Thyroid gland (tissue), 4 donors: ENCODE results near the gene RNF5. TPM values are rescaled to one million over a fixed set of nuclear protein-coding genes. Genes with fewer than 3 reads are reported as not detected.

Experiments used
- DNase-seq, 2 donors: peaks; one replicate each; pipeline ENCODE4 v3.0.0-alpha.2; 2019
- H3K27ac ChIP-seq, 3 donors: fragments of 200-600 bp; sonication (generic); 1 replicate in 2 of 3; 2 replicates in 1 of 3; pipeline ENCODE4 v1.5.1; 2016 to 2019; ENCODE audit warnings: mild to moderate bottlenecking in 1 of 3, moderate library complexity in 1 of 3
- H3K27me3 ChIP-seq: fragments of 200-600 bp; sonication (generic); one replicate; pipeline ENCODE4 v1.5.1; 2019
- H3K36me3 ChIP-seq, 2 donors: fragments of 200-600 bp; sonication (generic); one replicate each; pipeline ENCODE4 v1.5.1; 2016 to 2019
- H3K4me1 ChIP-seq, 2 donors: fragments of 200-600 bp; sonication (generic); one replicate each; pipeline ENCODE4 v1.5.1; 2017 to 2019
- H3K4me3 ChIP-seq, 3 donors: fragments of 200-600 bp; sonication (generic); replicated peaks in 1 of 3; 1 replicate in 2 of 3; 2 replicates in 1 of 3; pipeline ENCODE4 v1.5.1; 2016; ENCODE audit warnings: mild to moderate bottlenecking in 1 of 3
- H3K9me3 ChIP-seq: fragments of 200-600 bp; sonication (generic); one replicate; pipeline ENCODE4 v1.5.1; 2017
- POLR2A ChIP-seq, 2 donors: fragments of 450-650 bp; IDR thresholded peaks; one replicate each; pipeline ENCODE4 v1.6.1; 2017; ENCODE audit warnings: antibody characterized with exemption in 2 of 2, mild to moderate bottlenecking in 2 of 2, moderate library complexity in 1 of 2
- WGBS, 2 donors: methylation state at CpG; one replicate each; pipeline ENCODE4 v1.1.5; 2017; 5-methylcytosine and 5-hydroxymethylcytosine counted together
- intact Hi-C: fragments of 100-400 bp; cut with DNase I; formaldehyde crosslinking; loops from one replicate; pipeline ENCODE4 v1.15.1; 2023
- total RNA-seq, 4 donors: library from RNA; depleted of rRNA; stranded (reverse); fragments of >200 nt; gene quantifications; one replicate each; pipeline ENCODE4 v1.2.3, GENCODE V29; 2016
- TF ChIP-seq, protein P1 (sequence below), 6 experiments: fragments of 200-600 bp in 3 of 6; fragments of 450-650 bp in 3 of 6; sonication (generic) in 3 of 6; IDR thresholded peaks; one replicate each; pipeline ENCODE4 v1.5.1; 2016 to 2019; ENCODE audit warnings: antibody characterized with exemption in 6 of 6, mild to moderate bottlenecking in 2 of 6, inconsistent platforms in 1 of 6, moderate library complexity in 1 of 6

RNF5 gene
- total RNA-seq, 4 donors from 2014 or later, result 64.0 to 114 (median 107) TPM

DNA sequence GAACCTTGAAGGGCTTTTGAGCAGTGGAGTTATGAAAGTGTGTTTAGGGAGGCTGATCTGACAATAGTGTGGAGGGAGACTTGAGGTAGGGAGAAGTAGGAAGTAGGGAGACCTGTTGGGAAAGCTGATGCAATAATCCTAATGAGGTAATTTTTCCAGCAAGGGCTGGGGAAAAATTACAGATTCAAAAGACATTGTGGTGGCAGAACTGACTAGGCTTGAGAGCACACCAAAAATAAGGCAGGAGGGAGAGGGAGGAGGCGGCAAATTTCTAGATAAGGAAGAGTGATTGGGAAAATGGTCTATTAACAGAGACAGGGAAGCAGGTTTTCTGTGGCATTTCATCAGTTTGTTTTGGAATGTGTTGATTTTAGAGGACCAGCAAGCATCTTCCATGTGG is 31.9 kb upstream of the RNF5 start:
- intact Hi-C loops, result no loop called here
- Histone ChIP-seq H3K9me3 (no peaks in the 10 kb centered on the region), H3K27me3 (no peaks in the 10 kb centered on the region), H3K4me3 (no peak overlapping the region), H3K36me3 (no peaks in the 10 kb centered on the region), H3K4me1 (no peaks in the 10 kb centered on the region), H3K27ac (no peak overlapping the region)
- WGBS, 2 donors, result 93 to 94% methylated on average over 1 of the region's 1 CpG
- no peak for TF ChIP-seq POLR2A (IDR thresholded peaks at IDR 0.05)
- TF ChIP-seq, protein P1, sequence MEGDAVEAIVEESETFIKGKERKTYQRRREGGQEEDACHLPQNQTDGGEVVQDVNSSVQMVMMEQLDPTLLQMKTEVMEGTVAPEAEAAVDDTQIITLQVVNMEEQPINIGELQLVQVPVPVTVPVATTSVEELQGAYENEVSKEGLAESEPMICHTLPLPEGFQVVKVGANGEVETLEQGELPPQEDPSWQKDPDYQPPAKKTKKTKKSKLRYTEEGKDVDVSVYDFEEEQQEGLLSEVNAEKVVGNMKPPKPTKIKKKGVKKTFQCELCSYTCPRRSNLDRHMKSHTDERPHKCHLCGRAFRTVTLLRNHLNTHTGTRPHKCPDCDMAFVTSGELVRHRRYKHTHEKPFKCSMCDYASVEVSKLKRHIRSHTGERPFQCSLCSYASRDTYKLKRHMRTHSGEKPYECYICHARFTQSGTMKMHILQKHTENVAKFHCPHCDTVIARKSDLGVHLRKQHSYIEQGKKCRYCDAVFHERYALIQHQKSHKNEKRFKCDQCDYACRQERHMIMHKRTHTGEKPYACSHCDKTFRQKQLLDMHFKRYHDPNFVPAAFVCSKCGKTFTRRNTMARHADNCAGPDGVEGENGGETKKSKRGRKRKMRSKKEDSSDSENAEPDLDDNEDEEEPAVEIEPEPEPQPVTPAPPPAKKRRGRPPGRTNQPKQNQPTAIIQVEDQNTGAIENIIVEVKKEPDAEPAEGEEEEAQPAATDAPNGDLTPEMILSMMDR (IDR thresholded peaks at IDR 0.05), result no peak
- no peak for DNase-seq

DNA sequence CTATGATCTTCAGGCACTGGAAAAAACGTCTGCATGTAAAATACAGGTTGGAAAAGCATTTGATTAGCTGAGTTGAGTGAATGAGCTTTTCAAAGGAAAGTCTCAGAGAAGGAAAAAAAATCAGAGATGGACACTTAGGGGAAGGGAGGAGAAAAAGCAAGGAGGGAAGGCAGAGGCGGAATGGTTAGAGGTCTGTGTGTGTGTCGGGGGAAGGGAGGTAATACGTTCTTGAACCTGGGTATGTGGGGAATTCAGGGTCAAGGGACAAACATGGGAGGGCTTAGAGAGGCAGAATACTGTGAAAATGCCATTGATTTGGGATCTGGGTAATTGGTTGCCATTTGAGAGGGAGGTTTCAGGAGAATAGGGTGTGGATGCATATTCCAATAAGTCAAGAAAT is 31.5 kb upstream of the RNF5 start:
- no peak for DNase-seq
- Histone ChIP-seq H3K36me3 (no peaks in the 10 kb centered on the region), H3K27ac (no peak overlapping the region), H3K4me1 (no peaks in the 10 kb centered on the region), H3K9me3 (no peaks in the 10 kb centered on the region), H3K27me3 (no peaks in the 10 kb centered on the region), H3K4me3 (no peak overlapping the region)
- WGBS, 2 donors, result 52 to 59% methylated on average over 4 of the region's 4 CpGs
- TF ChIP-seq, protein P1 (IDR thresholded peaks at IDR 0.05), result no peak
- TF ChIP-seq POLR2A (IDR thresholded peaks at IDR 0.05), result no peak
- intact Hi-C loops, result no loop called here

DNA sequence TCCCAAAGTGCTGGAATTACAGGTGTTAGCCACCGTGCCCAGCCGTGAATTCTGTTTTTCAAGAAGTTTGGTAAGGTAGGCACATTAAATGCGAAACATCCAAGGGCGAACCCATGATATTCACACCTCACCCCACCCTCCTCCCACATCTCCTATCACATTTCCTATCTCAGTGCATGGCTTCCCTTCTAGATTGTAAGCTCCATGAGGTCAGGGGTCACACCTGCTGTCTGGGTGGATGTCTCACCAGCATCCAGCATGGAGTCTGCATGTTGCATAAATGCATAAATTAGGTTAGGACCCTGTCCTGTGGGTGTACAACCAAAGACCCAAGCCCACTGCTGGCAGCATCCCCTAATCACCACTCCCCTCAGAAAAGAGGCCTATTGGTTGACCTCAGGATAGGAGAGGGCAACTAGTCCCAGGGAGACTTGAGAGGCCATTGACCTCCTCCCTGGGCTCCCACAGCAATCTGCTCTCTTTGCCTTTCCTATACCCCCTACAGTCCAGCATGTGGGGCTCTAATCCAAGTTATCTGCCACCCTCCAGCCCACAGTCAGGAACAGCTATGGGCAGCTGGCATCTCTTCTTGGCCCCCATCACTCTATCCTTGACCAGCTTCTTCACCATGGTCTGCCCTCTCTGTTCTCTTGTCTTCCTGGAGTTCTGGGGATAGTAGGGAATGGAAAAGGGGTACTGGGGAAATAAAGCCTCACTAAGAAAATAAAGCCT is 30.6 kb upstream of the RNF5 start:
- WGBS, 2 donors, result 94 to 95% methylated on average over 4 of the region's 4 CpGs
- no peak for TF ChIP-seq POLR2A (IDR thresholded peaks at IDR 0.05)
- TF ChIP-seq, protein P1 (IDR thresholded peaks at IDR 0.05), result no peak
- intact Hi-C loops, result no loop called here

DNA sequence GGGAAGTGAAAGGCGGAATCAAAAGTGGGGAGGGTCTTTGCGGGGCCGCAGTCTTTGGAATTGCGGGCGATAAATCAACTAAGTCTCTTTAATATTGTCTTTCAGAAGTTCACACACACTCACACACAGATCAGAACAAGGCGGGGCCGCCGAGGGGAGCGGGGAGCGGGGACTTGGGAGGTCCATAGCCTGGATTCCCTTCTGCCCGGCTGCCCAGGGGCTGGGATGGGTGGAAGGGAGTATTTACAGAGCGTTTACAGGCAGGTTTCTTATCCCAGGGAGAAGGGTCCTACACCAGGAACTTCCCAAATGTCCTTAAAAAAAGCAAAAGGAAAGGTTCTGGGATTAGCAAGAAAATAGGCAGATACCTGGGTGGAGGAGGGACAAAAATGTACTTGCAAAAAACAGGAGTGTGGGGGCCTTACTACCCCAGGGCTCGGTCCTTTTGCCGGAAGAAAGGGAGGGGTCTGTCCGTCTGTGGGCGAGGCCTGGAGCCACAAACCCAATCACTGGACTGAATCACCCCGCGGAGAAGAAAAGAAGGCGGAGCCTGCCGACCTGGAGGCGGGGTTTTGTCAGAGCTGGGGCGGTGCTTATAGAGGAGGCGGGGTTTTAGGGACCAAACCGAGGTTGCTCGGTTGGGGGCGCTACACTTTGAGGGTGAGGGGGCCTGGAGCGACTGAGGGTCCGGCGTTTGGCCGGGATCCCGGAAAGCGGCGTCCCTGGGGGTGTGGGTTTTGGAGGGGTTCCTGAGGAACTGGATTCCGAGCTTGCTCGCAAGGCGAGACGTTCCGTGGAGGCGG is 29.7 kb upstream of the RNF5 start:
- DNase-seq, result peak; percentile 30 to 57
- TF ChIP-seq POLR2A (IDR thresholded peaks at IDR 0.05), result no peak
- TF ChIP-seq, protein P1 (IDR thresholded peaks at IDR 0.05), result no peak
- Histone ChIP-seq H3K36me3 (no peaks in the 10 kb centered on the region), H3K4me1 (peaks cover 14 to 15% of the 10 kb centered on the region in 2 donors), H3K9me3 (no peaks in the 10 kb centered on the region), H3K27ac (no peak overlapping the region), H3K4me3 (no peak overlapping the region), H3K27me3 (no peaks in the 10 kb centered on the region)
- 28 to 33% methylated on average over 39 of the region's 39 CpGs for WGBS, 2 donors
- intact Hi-C loops, result no loop called here

More for the DNA sequence above, 30.6 kb upstream of the RNF5 start:
- H3K4me1 ChIP-seq, result peaks cover 6 to 7% of the 10 kb centered on the region in 2 donors
- H3K9me3 ChIP-seq, result no peaks in the 10 kb centered on the region
- no peaks in the 10 kb centered on the region for H3K36me3 ChIP-seq
- H3K27me3 ChIP-seq, result no peaks in the 10 kb centered on the region
- H3K4me3 ChIP-seq, result no peak overlapping the region
- H3K27ac ChIP-seq, result no peak overlapping the region
- no peak for DNase-seq
